Astrocyte (in vitro differentiated cells and primary cell): ENCODE measurements around the gene CHIC2. TPM values are rescaled to one million over a fixed set of nuclear protein-coding genes. Genes with fewer than 3 reads are reported as not detected.

ENCODE experiments used
- DNase-seq: peaks from one replicate; pipeline ENCODE4 v3.0.0-alpha.2; 2010; ENCODE audit warnings: low read depth
- FAIRE-seq: peaks from 2 replicates; lab custom pipeline; 2011; peaks lifted over from hg19 to GRCh38; lab: Jason Lieb, UNC
- H2AFZ ChIP-seq: 2 replicates; pipeline ENCODE4 v1.6.0; 2012; ENCODE audit warnings: low read depth, low read length, inconsistent platforms
- H3K27ac ChIP-seq: 2 replicates; pipeline ENCODE4 v1.5.1; 2011; ENCODE audit warnings: low read depth, low read length, inconsistent platforms
- H3K27me3 ChIP-seq: 2 replicates; pipeline ENCODE4 v1.6.0; 2011; ENCODE audit warnings: low read length, inconsistent platforms; ENCODE audit not compliant: insufficient read depth
- H3K36me3 ChIP-seq: 2 replicates; pipeline ENCODE4 v1.5.1; 2011; ENCODE audit warnings: low read length, inconsistent platforms; ENCODE audit not compliant: insufficient read depth
- H3K4me1 ChIP-seq: 2 replicates; pipeline ENCODE4 v1.5.1; 2011; ENCODE audit warnings: low read length, inconsistent platforms; ENCODE audit not compliant: insufficient read depth
- H3K4me2 ChIP-seq: 2 replicates; pipeline ENCODE4 v1.6.0; 2012; ENCODE audit warnings: low read length, inconsistent platforms
- H3K4me3 ChIP-seq: 2 replicates; pipeline ENCODE4 v1.5.1; 2011; ENCODE audit warnings: low read depth, mild to moderate bottlenecking, low read length, inconsistent platforms; ENCODE audit not compliant: insufficient read depth
- H3K79me2 ChIP-seq: 2 replicates; pipeline ENCODE4 v1.6.0; 2012; ENCODE audit warnings: mild to moderate bottlenecking, low read length, inconsistent platforms; ENCODE audit not compliant: insufficient read depth
- H3K9ac ChIP-seq: 2 replicates; pipeline ENCODE4 v1.6.0; 2012; ENCODE audit warnings: mild to moderate bottlenecking, low read length, inconsistent platforms
- H3K9me3 ChIP-seq: 2 replicates; pipeline ENCODE4 v1.5.1; 2012; ENCODE audit warnings: low read depth, mild to moderate bottlenecking, low read length, inconsistent platforms; ENCODE audit not compliant: insufficient read depth
- H4K20me1 ChIP-seq: 2 replicates; pipeline ENCODE4 v1.6.0; 2012; ENCODE audit warnings: low read length, inconsistent platforms; ENCODE audit not compliant: insufficient read depth
- H3K27ac Mint-ChIP-seq: one replicate; pipeline ENCODE4 v1.8.0; 2021; ENCODE audit warnings: mild to moderate bottlenecking, mixed read lengths; ENCODE audit not compliant: unreplicated experiment
- H3K27me3 Mint-ChIP-seq: one replicate; pipeline ENCODE4 v1.8.0; 2021; ENCODE audit warnings: low read depth, mixed read lengths; ENCODE audit not compliant: unreplicated experiment
- H3K36me3 Mint-ChIP-seq: one replicate; pipeline ENCODE4 v1.8.0; 2021; ENCODE audit warnings: low read depth, mixed read lengths; ENCODE audit not compliant: unreplicated experiment
- H3K4me1 Mint-ChIP-seq: one replicate; pipeline ENCODE4 v1.8.0; 2021; ENCODE audit warnings: low read depth, mixed read lengths; ENCODE audit not compliant: unreplicated experiment
- H3K4me3 Mint-ChIP-seq: one replicate; pipeline ENCODE4 v1.8.0; 2021; ENCODE audit warnings: mild to moderate bottlenecking, moderate library complexity, mixed read lengths; ENCODE audit not compliant: unreplicated experiment
- H3K9me3 Mint-ChIP-seq: one replicate; pipeline ENCODE4 v1.8.0; 2021; ENCODE audit warnings: mild to moderate bottlenecking, mixed read lengths; ENCODE audit not compliant: unreplicated experiment
- CTCF ChIP-seq: IDR thresholded peaks from 2 replicates; pipeline ENCODE4 v1.5.1; 2011; ENCODE audit warnings: low read depth, mild to moderate bottlenecking, inconsistent platforms, low read length, moderate library complexity; ENCODE audit not compliant: insufficient read depth
- EZH2 ChIP-seq: IDR thresholded peaks from 2 replicates; pipeline ENCODE4 v1.6.1; 2012; ENCODE audit warnings: mild to moderate bottlenecking, low read length, inconsistent platforms; ENCODE audit not compliant: insufficient read depth
- total RNA-seq: library from RNA; stranded (reverse); gene quantifications from 2 replicates; pipeline ENCODE4 v1.2.1, GENCODE V29; 2021

CHIC2 gene
- total RNA-seq, 1 donor from 2014 or later, result 38.2 TPM

- FAIRE-seq, result no peak
- peaks cover 2% of the 10 kb centered on the region for H3K36me3 ChIP-seq
- H3K36me3 Mint-ChIP-seq, result peaks cover 4% of the 10 kb centered on the region
Observed at GRCh38 chr4:54006755-54007154, 57.6 kb downstream of the CHIC2 start.

GRCh38 chr4:54005475-54005874, 58.9 kb downstream of the CHIC2 start:
- H3K36me3 Mint-ChIP-seq, result peaks cover 8% of the 10 kb centered on the region
- H3K4me1 Mint-ChIP-seq, result peaks cover 4% of the 10 kb centered on the region
- Histone ChIP-seq H3K79me2 (no peaks in the 10 kb centered on the region), H3K4me3 (no peak overlapping the region), H4K20me1 (peaks cover 2% of the 10 kb centered on the region), H3K27ac (no peak overlapping the region), H3K27me3 (no peaks in the 10 kb centered on the region), H3K4me2 (no peak overlapping the region), H3K36me3 (peaks cover 1% of the 10 kb centered on the region), H3K9ac (no peak overlapping the region), H2AFZ (no peak overlapping the region), H3K4me1 (no peaks in the 10 kb centered on the region), H3K9me3 (no peaks in the 10 kb centered on the region)
- FAIRE-seq (no peak), DNase-seq (no peak)
- no peak for TF ChIP-seq EZH2
- H3K4me3 Mint-ChIP-seq, result no peak overlapping the region
- H3K27ac Mint-ChIP-seq, result peak overlapping the region; percentile 81
- H3K9me3 Mint-ChIP-seq, result no peaks in the 10 kb centered on the region
- no peaks in the 10 kb centered on the region for H3K27me3 Mint-ChIP-seq

More at GRCh38 chr4:54006755-54007154, 57.6 kb downstream of the CHIC2 start:
- Histone ChIP-seq H3K9me3 (no peaks in the 10 kb centered on the region), H3K4me3 (no peak overlapping the region), H3K27ac (no peak overlapping the region), H2AFZ (no peak overlapping the region), H3K79me2 (no peaks in the 10 kb centered on the region), H3K27me3 (no peaks in the 10 kb centered on the region), H4K20me1 (peaks cover 3% of the 10 kb centered on the region), H3K9ac (no peak overlapping the region), H3K4me2 (no peak overlapping the region), H3K4me1 (no peaks in the 10 kb centered on the region)
- H3K27ac Mint-ChIP-seq, result no peak overlapping the region
- no peak overlapping the region for H3K4me3 Mint-ChIP-seq
- peaks cover 4% of the 10 kb centered on the region for H3K4me1 Mint-ChIP-seq
- no peaks in the 10 kb centered on the region for H3K9me3 Mint-ChIP-seq
- H3K27me3 Mint-ChIP-seq, result no peaks in the 10 kb centered on the region
- no peak for DNase-seq
- no peak for TF ChIP-seq EZH2
- TF ChIP-seq CTCF, result no peak

- Histone ChIP-seq H3K27ac (no peak overlapping the region), H3K4me2 (no peak overlapping the region), H3K4me3 (no peak overlapping the region), H4K20me1 (no peaks in the 10 kb centered on the region), H3K79me2 (no peaks in the 10 kb centered on the region), H3K36me3 (no peaks in the 10 kb centered on the region), H3K4me1 (no peaks in the 10 kb centered on the region), H3K27me3 (no peaks in the 10 kb centered on the region), H3K9me3 (no peaks in the 10 kb centered on the region), H3K9ac (no peak overlapping the region), H2AFZ (no peak overlapping the region)
- Mint-ChIP-seq H3K4me1 (peaks cover 4% of the 10 kb centered on the region), H3K4me3 (no peak overlapping the region), H3K9me3 (no peaks in the 10 kb centered on the region), H3K27ac (no peak overlapping the region), H3K36me3 (peaks cover 8% of the 10 kb centered on the region), H3K27me3 (no peaks in the 10 kb centered on the region)
- no peak for DNase-seq
- FAIRE-seq, result no peak
- TF ChIP-seq EZH2 (no peak), CTCF (no peak)
Observed at GRCh38 chr4:54004463-54004862, 59.9 kb downstream of the CHIC2 start.
